SK-N-MC (cell line): ENCODE results near the gene ZSCAN12.
A peak's percentile ranks its signal among the peaks of the same experiment; 100 is the strongest.

Source experiments
- DNase-seq: peaks from one replicate; pipeline ENCODE4 v3.0.0-alpha.2; 2011; ENCODE audit warnings: low read depth, low spot score
- H3K27ac ChIP-seq: fragments of 200-600 bp; sonication (generic); 2 replicates; pipeline ENCODE4 v1.5.1; 2016; ENCODE audit warnings: mixed run types
- H3K36me3 ChIP-seq: fragments of 200-600 bp; sonication (generic); 2 replicates; pipeline ENCODE4 v1.6.1; 2017; ENCODE audit warnings: antibody characterized with exemption, low read length, mixed read lengths; ENCODE audit not compliant: insufficient read depth
- H3K4me3 ChIP-seq: fragments of 200-600 bp; sonication (generic); 2 replicates; pipeline ENCODE4 v1.5.1; 2016
- H3K9ac ChIP-seq: fragments of 200-600 bp; sonication (generic); 2 replicates; pipeline ENCODE4 v1.8.0; 2017; ENCODE audit warnings: mixed run types, mixed read lengths; ENCODE audit not compliant: insufficient read length
- H3K9me3 ChIP-seq: fragments of 200-600 bp; sonication (generic); 2 replicates; pipeline ENCODE4 v1.6.1; 2017; ENCODE audit warnings: low read depth, mild to moderate bottlenecking, antibody characterized with exemption, low read length, moderate library complexity, mixed read lengths
- EZH2 ChIP-seq: fragments of 200-600 bp; sonication (generic); IDR thresholded peaks from one replicate; pipeline ENCODE4 v1.6.1; 2017; ENCODE audit warnings: antibody characterized with exemption
- FOXP2 ChIP-seq: optimal IDR thresholded peaks from 2 replicates; pipeline ENCODE3; 2011; ENCODE audit warnings: mild to moderate bottlenecking, moderate library complexity; ENCODE audit not compliant: insufficient read depth; ENCODE audit errors: extremely low read length, control extremely low read depth
- POLR2AphosphoS5 ChIP-seq: IDR thresholded peaks from 2 replicates; pipeline ENCODE4 v1.6.1; 2012; ENCODE audit warnings: mild to moderate bottlenecking, low read depth, low read length, borderline replicate concordance

Gene ZSCAN12

DNA sequence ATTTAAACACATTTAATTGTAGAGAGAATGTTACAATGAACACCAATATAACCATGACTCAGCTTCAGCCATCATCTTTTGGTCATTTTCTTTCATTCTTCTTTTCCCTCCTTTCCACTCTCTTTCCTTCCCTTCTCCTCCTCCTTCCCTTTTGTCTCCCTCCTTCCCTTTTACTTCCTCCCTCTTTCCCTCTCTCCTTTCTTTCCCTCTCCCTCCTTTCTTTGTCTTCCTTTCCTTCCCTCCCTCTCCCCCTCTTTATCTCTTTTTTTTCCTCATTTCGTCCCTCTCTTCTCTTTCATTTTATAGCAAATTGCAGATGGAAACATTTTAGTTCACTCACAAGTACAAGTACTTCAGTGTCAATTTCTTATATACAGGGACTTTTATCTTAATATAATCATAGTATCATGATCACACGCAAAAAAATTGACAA lies 48.0 kb downstream of the ZSCAN12 start:
- H3K9ac ChIP-seq, result no peak overlapping the region
- H3K4me3 ChIP-seq, result peak overlapping the region; percentile 90
- no peak overlapping the region; the same call in 1 of the 2 replicates for H3K27ac ChIP-seq

DNA sequence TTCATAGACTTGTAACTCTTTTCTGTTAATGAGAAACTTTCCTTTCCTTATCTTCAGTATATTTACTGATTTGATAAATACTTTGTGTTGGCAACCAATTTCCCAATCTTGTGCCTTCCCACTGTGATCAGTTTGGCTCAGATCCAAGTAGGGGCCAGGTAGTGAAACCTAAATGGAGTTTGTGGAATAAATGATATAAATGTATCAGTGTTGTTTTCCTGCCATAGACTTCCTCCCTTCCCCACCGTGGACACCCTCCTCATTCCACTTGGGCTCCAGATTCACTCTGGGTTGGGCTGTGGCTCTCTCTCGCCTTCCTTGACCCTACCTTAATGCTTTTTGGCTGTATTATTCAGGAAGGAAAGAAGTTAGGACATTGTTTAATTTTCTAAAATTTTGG lies 48.5 kb downstream of the ZSCAN12 start:
- peak overlapping the region; percentile 88 for H3K9ac ChIP-seq
- peak overlapping the region; percentile 90 for H3K4me3 ChIP-seq
- no peak overlapping the region; the same call in 1 of the 2 replicates for H3K27ac ChIP-seq
- TF ChIP-seq POLR2AphosphoS5 (no peak), FOXP2 (no peak)
- no peaks in the 10 kb centered on the region for H3K36me3 ChIP-seq
- DNase-seq, result no peak
- H3K9me3 ChIP-seq, result no peaks in the 10 kb centered on the region

More for the DNA sequence above, 48.0 kb downstream of the ZSCAN12 start:
- Histone ChIP-seq H3K36me3 (no peaks in the 10 kb centered on the region), H3K9me3 (no peaks in the 10 kb centered on the region)
- TF ChIP-seq EZH2, result no peak
- no peak for TF ChIP-seq POLR2AphosphoS5
- no peak for TF ChIP-seq FOXP2
- no peak for DNase-seq

- no peak for TF ChIP-seq EZH2
- TF ChIP-seq POLR2AphosphoS5, result peak; percentile 95
- no peak for TF ChIP-seq FOXP2
- peak within 1 kb of the TSS; percentile 90 for H3K4me3 ChIP-seq
- no peaks in the 10 kb centered on the region for H3K36me3 ChIP-seq
- peak within 1 kb of the TSS; percentile 88 for H3K9ac ChIP-seq
- peak; percentile 24 for DNase-seq
- no peak within 1 kb of the TSS; the same call in 1 of the 2 replicates for H3K27ac ChIP-seq
- H3K9me3 ChIP-seq, result no peaks in the 10 kb centered on the region
Measured at GRCh38 chr6:28349892-28350737, 49.4 kb downstream of the ZSCAN12 start, which contains the start of gene ZKSCAN3. TSS of gene ZKSCAN3 (plus strand) at chr6:28349947. CDS start at chr6:28359587, 9,640 bp downstream.

GRCh38 chr6:28349344-28349891 lies 50.1 kb downstream of the ZSCAN12 start:
- peak overlapping the region; percentile 90 for H3K4me3 ChIP-seq
- H3K9ac ChIP-seq, result peak overlapping the region; percentile 88
- no peak overlapping the region; the same call in 1 of the 2 replicates for H3K27ac ChIP-seq
- DNase-seq, result no peak
- TF ChIP-seq FOXP2 (no peak), POLR2AphosphoS5 (no peak), EZH2 (no peak)
- H3K36me3 ChIP-seq, result no peaks in the 10 kb centered on the region
- no peaks in the 10 kb centered on the region for H3K9me3 ChIP-seq

DNA sequence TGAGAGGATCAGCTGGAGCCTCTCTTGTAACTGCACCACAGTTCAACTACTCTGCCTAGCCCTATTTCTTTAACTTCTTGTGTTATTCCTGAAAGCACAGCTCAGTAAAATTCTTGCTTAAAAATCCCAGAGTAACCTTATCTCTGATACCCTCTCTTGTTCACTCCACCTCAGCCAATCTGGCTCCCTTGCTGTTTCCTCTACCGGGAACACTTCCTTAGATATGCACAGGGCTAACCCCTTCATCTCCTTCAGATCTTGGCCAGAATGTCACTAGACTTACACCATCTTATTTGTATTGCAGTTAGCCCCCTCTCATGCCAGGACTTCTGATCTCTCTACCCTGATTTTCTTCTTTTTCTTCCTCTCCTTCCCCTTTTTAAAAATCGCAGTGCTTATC lies 52.4 kb downstream of the ZSCAN12 start:
- Histone ChIP-seq H3K4me3 (no peak overlapping the region), H3K27ac (no peak overlapping the region), H3K36me3 (no peaks in the 10 kb centered on the region), H3K9ac (no peak overlapping the region), H3K9me3 (no peaks in the 10 kb centered on the region)
- TF ChIP-seq POLR2AphosphoS5 (no peak), EZH2 (no peak)
- DNase-seq, result no peak

GRCh38 chr6:28345201-28345600 lies 54.3 kb downstream of the ZSCAN12 start:
- Histone ChIP-seq H3K4me3 (no peak overlapping the region), H3K36me3 (no peaks in the 10 kb centered on the region), H3K9ac (no peak overlapping the region), H3K27ac (no peak overlapping the region), H3K9me3 (no peaks in the 10 kb centered on the region)
- no peak for TF ChIP-seq POLR2AphosphoS5
- no peak for DNase-seq

- no peak overlapping the region for H3K27ac ChIP-seq
- no peaks in the 10 kb centered on the region for H3K9me3 ChIP-seq
- H3K4me3 ChIP-seq, result no peak overlapping the region
- H3K9ac ChIP-seq, result no peak overlapping the region
- no peak for TF ChIP-seq POLR2AphosphoS5
- no peaks in the 10 kb centered on the region for H3K36me3 ChIP-seq
- no peak for DNase-seq
Measured at GRCh38 chr6:28343898-28344677, 55.5 kb downstream of the ZSCAN12 start.

DNA sequence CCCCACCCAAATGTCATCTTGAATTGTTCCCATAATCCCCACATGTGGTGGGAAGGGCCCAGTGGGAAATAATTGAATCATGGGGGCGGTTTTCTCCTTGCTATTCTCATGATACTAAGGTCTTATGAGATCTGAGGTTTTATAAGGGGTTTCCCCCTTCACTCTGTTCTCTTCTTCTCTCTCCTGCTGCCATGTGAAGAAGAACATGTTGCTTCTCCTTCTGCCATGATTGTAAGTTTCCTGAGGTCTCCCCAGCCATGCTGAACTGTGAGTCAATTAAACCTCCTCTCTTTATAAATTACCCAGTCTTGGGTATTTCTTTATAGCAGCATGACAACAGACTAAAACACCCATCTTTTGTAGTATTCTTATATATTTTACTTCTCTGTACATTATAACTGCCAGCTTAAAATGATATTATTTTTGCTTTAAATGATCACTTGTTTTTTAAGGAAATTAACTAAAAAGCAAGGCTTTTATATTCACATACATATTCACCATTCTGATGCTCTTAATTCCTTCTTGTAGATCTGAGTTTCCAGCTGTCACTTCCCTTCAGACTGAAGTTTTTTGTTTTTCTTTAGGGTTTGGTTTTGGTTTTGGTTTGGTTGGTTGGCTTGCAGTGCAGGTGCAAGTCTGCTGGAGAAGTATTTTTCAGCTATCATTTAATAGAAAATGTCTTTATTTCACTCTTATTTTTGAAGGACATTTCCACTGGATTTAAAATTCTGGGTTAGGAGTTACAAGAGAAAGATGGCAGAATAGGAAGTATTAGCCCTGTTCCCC lies 59.0 kb downstream of the ZSCAN12 start:
- Histone ChIP-seq H3K9me3 (no peaks in the 10 kb centered on the region), H3K9ac (no peak overlapping the region), H3K27ac (no peak overlapping the region), H3K36me3 (no peaks in the 10 kb centered on the region), H3K4me3 (no peak overlapping the region)
- no peak for DNase-seq
- TF ChIP-seq FOXP2 (no peak), POLR2AphosphoS5 (no peak), EZH2 (no peak)
